Naive thymus-derived CD4-positive, alpha-beta T cell (primary cell): Measurements from ENCODE around the gene IQGAP2. TPM values are rescaled to one million over a fixed set of nuclear protein-coding genes. Genes with fewer than 3 reads are reported as not detected.

Source experiments
- ATAC-seq: fragments of 150-1000 bp; cut with Tn5 transposase; 2 replicates; pipeline ENCODE4 v1.10.0; 2021; ENCODE audit warnings: mild to moderate bottlenecking, moderate library complexity
- CTCF ChIA-PET: fragments of 350-600 bp; sonication (Branson Sonifier 250); formaldehyde crosslinking; loops from one replicate; lab custom pipeline; 2021; ENCODE audit warnings: antibody characterized with exemption; lab: Charles Lee
- POLR2A ChIA-PET: fragments of 350-600 bp; sonication (Branson Sonifier 250); formaldehyde crosslinking; loops from one replicate; lab custom pipeline; 2021; ENCODE audit warnings: antibody characterized with exemption, inconsistent platforms; lab: Charles Lee
- DNase-seq, 9 donors: peaks; one replicate each; pipeline versions ENCODE4 v3.0.0 to v3.0.0-alpha.2; 2020 to 2022; ENCODE audit warnings: mixed read lengths in 1 of 9
- H3K27ac ChIP-seq: one replicate; pipeline ENCODE4 v1.7.0; 2013; ENCODE audit warnings: mild to moderate bottlenecking, low read depth, low read length, moderate library complexity
- H3K27me3 ChIP-seq, 2 donors: one replicate each; pipeline ENCODE4 v1.7.0; 2013; ENCODE audit warnings: low read length in 2 of 2, mild to moderate bottlenecking in 2 of 2, moderate library complexity in 2 of 2; ENCODE audit not compliant: control insufficient read depth in 2 of 2, insufficient read depth in 2 of 2
- H3K36me3 ChIP-seq, 3 experiments: 1 replicate in 2 of 3; 2 replicates in 1 of 3; pipeline ENCODE4 v1.7.0; 2013; ENCODE audit warnings: low read length in 3 of 3, mild to moderate bottlenecking in 3 of 3, moderate library complexity in 1 of 3; ENCODE audit not compliant: insufficient read depth in 3 of 3, control insufficient read depth in 2 of 3
- H3K4me1 ChIP-seq, 2 donors: one replicate each; pipeline ENCODE4 v1.7.0; 2013; ENCODE audit warnings: low read length in 2 of 2, mild to moderate bottlenecking in 2 of 2, moderate library complexity in 1 of 2; ENCODE audit not compliant: control insufficient read depth in 2 of 2, insufficient read depth in 2 of 2
- H3K4me3 ChIP-seq: 2 replicates; pipeline ENCODE4 v1.7.0; 2013; ENCODE audit warnings: mild to moderate bottlenecking, low read length
- H3K9me3 ChIP-seq, 3 experiments: 1 replicate in 2 of 3; 2 replicates in 1 of 3; pipeline ENCODE4 v1.7.0; 2013; ENCODE audit warnings: low read length in 3 of 3; ENCODE audit not compliant: control insufficient read depth in 2 of 3
- H3K27ac Mint-ChIP-seq, 9 donors: one replicate each; pipeline ENCODE4 v1.8.0; 2020 to 2022; ENCODE audit warnings: mixed read lengths in 9 of 9, mild to moderate bottlenecking in 8 of 9, moderate library complexity in 5 of 9, inconsistent platforms in 2 of 9
- H3K27me3 Mint-ChIP-seq, 5 donors: one replicate each; pipeline ENCODE4 v1.8.0; 2021 to 2022; ENCODE audit warnings: mixed read lengths in 5 of 5, mild to moderate bottlenecking in 1 of 5
- H3K36me3 Mint-ChIP-seq, 5 donors: one replicate each; pipeline ENCODE4 v1.8.0; 2020 to 2022; ENCODE audit warnings: mixed read lengths in 5 of 5, mild to moderate bottlenecking in 3 of 5, inconsistent platforms in 1 of 5
- H3K4me1 Mint-ChIP-seq, 7 donors: one replicate each; pipeline ENCODE4 v1.8.0; 2020 to 2022; ENCODE audit warnings: mixed read lengths in 7 of 7, mild to moderate bottlenecking in 3 of 7, inconsistent platforms in 1 of 7
- H3K4me3 Mint-ChIP-seq, 10 donors: one replicate each; pipeline ENCODE4 v1.8.0; 2020 to 2022; ENCODE audit warnings: mild to moderate bottlenecking in 10 of 10, mixed read lengths in 10 of 10, moderate library complexity in 6 of 10, inconsistent platforms in 2 of 10
- H3K9me3 Mint-ChIP-seq, 11 donors: one replicate each; pipeline ENCODE4 v1.8.0; 2020 to 2022; ENCODE audit warnings: mixed read lengths in 11 of 11, mild to moderate bottlenecking in 4 of 11, inconsistent platforms in 1 of 11, moderate library complexity in 1 of 11
- intact Hi-C, 2 donors: fragments of 100-400 bp; cut with micrococcal nuclease; formaldehyde crosslinking; loops; one replicate each; pipeline ENCODE4 v1.15.1; 2023
- polyA plus RNA-seq, 2 donors: library from polyadenylated mRNA; unstranded; fragments of 300-500 nt; fragmentation: Illumina TruSeq; gene quantifications; one replicate each; pipeline ENCODE4 v1.2.3, GENCODE V29; 2021
- total RNA-seq, 6 experiments: library from RNA in 5 of 6; stranded (reverse) in 5 of 6; gene quantifications; 1 replicate in 5 of 6; 2 replicates in 1 of 6; pipeline ENCODE4 v1.2.3 and lab custom pipeline; 2021 to 2026

IQGAP2 gene
- total and polyA plus RNA-seq, 7 experiments from 2014 or later = 19.0 to 114 (median 86.3) TPM

DNA sequence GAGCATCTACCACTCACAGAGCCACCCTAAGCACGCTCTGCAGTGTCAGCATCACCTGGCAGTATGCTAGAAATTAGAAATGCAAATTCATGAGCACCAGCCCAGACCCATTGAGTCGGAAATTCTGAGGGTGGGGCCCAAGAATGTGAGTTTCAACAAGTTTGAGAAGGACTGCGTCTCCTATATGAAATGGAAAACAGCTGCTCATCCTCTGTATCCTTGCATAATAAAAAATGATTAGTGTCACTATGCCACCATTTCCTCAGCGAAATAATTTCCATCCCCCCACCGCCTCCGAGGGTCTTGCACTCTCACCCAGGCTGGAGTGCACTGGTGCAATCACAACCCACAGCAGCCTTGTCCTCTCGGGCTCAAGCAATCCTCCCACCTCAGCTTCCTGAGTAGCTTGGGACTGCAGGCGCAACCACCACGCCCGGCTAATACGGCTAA lies 1.3 kb upstream of the IQGAP2 start:
- no peak for ATAC-seq
- POLR2A ChIA-PET = interaction anchor here (0.7 to 5.1 kb wide), 9 partner anchors 9 to 146 kb away, joined by 3 to 54 read pairs (median 13); no protein-coding TSS in a partner anchor
- Mint-ChIP-seq H3K27ac (peak overlapping the region; percentile 89 to 100 (median 97)), H3K36me3 (peaks cover 0 to 10% (median 0%) of the 10 kb centered on the region in 5 donors), H3K4me3 (peak overlapping the region; percentile 87 to 99 (median 92)), H3K9me3 (peaks cover 0 to 5% (median 0%) of the 10 kb centered on the region in 11 donors), H3K27me3 (peaks cover 0 to 14% (median 0%) of the 10 kb centered on the region in 5 donors), H3K4me1 (peaks cover 35 to 51% (median 45%) of the 10 kb centered on the region in 7 donors)
- peaks cover 0 to 8% (median 0%) of the 10 kb centered on the region in 3 experiments for H3K36me3 ChIP-seq
- H3K27ac ChIP-seq = peak overlapping the region; percentile 94
- H3K9me3 ChIP-seq = no peaks in the 10 kb centered on the region
- peak in 6 of 9 donors; percentile 16 to 64 (median 19) for DNase-seq
- intact Hi-C loops = loop anchor here (1.0 to 10.0 kb wide), 17 partner anchors 9 to 1167 kb away; partner anchors contain the start of genes POC5 (in 2 of the 2), ANKRD31 (in 1 of the 2), F2R (in 1 of the 2) and HMGCR (in 1 of the 2)
- peak overlapping the region; percentile 81 for H3K4me3 ChIP-seq
- H3K4me1 ChIP-seq = peaks cover 19 to 20% of the 10 kb centered on the region in 2 donors
- no peaks in the 10 kb centered on the region for H3K27me3 ChIP-seq
- CTCF ChIA-PET = interaction anchor here (0.7 to 8.8 kb wide), 8 partner anchors 8 to 141 kb away, joined by 3 to 70 read pairs (median 6); no protein-coding TSS in a partner anchor

DNA sequence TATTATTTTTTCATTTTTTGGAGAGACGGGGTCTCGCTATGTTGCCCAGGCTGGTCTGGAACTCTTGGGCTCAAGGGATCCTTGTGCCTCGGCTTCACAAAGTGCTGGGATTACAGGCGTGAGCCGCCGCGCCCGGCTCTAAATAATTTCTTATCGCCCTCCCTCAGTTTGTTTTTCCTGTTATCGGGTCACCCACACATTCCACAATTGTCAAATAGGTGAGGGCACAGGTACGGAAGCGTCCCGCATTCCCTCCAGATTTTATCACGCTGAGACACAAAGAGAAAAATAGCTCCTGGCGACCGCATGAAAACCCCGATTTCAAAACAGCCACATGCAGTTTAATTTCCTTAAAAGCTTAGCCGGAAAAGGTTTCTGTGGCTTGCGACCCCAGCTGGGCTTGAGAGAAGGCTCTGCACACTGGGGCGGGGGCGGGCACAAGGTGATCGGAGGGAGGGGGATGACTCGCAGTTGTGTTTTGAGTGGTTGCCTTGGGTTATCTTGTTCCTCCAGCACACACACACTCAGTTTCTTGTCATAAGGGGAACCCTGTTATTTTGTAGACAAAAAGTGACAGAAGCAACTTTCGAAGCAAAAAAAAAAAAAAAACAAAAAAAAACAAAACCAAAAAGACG lies 717 bp upstream of the IQGAP2 start:
- peak overlapping the region; percentile 94 for H3K27ac ChIP-seq
- peaks cover 0 to 5% (median 0%) of the 10 kb centered on the region in 11 donors for H3K9me3 Mint-ChIP-seq
- intact Hi-C loops = loop anchor here (1.0 to 10.0 kb wide), 17 partner anchors 9 to 1168 kb away; partner anchors contain the start of genes POC5 (in 2 of the 2), ANKRD31 (in 1 of the 2), F2R (in 1 of the 2) and HMGCR (in 1 of the 2)
- peaks cover 35 to 56% (median 50%) of the 10 kb centered on the region in 7 donors for H3K4me1 Mint-ChIP-seq
- H3K9me3 ChIP-seq = no peaks in the 10 kb centered on the region
- ATAC-seq (peak; percentile 81), DNase-seq (peak in 7 of 9 donors; percentile 41 to 92 (median 78))
- H3K4me1 ChIP-seq = peaks cover 19 to 20% of the 10 kb centered on the region in 2 donors
- CTCF ChIA-PET = interaction anchor here (0.7 to 8.8 kb wide), 11 partner anchors 9 to 181 kb away, joined by 3 to 70 read pairs (median 6); no protein-coding TSS in a partner anchor
- no peaks in the 10 kb centered on the region for H3K27me3 ChIP-seq
- H3K4me3 Mint-ChIP-seq = peak overlapping the region; percentile 87 to 99 (median 92)
- H3K36me3 Mint-ChIP-seq = peaks cover 0 to 13% (median 0%) of the 10 kb centered on the region in 5 donors
- H3K36me3 ChIP-seq = peaks cover 0 to 8% (median 0%) of the 10 kb centered on the region in 3 experiments
- H3K27me3 Mint-ChIP-seq = peaks cover 0 to 14% (median 0%) of the 10 kb centered on the region in 5 donors
- peak overlapping the region; percentile 89 to 100 (median 97) for H3K27ac Mint-ChIP-seq
- POLR2A ChIA-PET = interaction anchor here (0.5 to 5.1 kb wide), 12 partner anchors 10 to 146 kb away, joined by 3 to 54 read pairs (median 9); no protein-coding TSS in a partner anchor
- H3K4me3 ChIP-seq = peak overlapping the region; percentile 81

DNA sequence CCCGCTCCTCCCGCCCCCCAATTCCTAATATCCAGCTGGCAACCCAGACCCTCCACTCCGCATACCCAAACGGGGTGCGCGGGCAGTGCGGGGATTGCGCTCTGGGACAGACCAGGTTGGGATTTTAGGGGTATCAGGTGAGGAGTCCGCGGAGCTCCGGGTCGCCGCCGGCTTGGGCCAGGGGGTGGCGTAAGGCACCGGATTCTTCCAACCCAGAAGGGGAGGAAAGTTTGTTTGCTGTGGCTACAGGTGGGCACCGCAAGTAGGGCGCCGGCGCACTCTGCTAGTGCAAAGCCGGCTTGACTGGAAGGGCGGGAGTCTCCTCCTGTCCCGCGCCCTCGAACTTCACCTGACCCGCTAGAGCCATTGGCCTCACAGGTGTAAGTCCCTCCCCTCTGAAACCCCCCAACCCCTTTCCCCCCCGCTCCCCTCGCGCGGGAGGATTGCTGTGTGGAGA lies 709 bp downstream of the IQGAP2 start:
- Histone ChIP-seq H3K27ac (peak overlapping the region; percentile 94), H3K4me1 (peaks cover 20 to 23% of the 10 kb centered on the region in 2 donors), H3K36me3 (peaks cover 0 to 8% (median 0%) of the 10 kb centered on the region in 3 experiments), H3K4me3 (peak overlapping the region; percentile 81), H3K27me3 (no peaks in the 10 kb centered on the region), H3K9me3 (no peaks in the 10 kb centered on the region)
- DNase-seq (peak; percentile 58 to 77 (median 69)), ATAC-seq (peak; percentile 32)
- Mint-ChIP-seq H3K27me3 (peaks cover 0 to 11% (median 0%) of the 10 kb centered on the region in 5 donors), H3K4me3 (peak overlapping the region; percentile 87 to 99 (median 91)), H3K27ac (peak overlapping the region; percentile 94 to 100 (median 97)), H3K4me1 (peaks cover 35 to 67% (median 61%) of the 10 kb centered on the region in 7 donors), H3K36me3 (peaks cover 0 to 23% (median 0%) of the 10 kb centered on the region in 5 donors), H3K9me3 (peaks cover 0 to 7% (median 0%) of the 10 kb centered on the region in 11 donors)
- intact Hi-C loops = loop anchor here (1.0 to 10.0 kb wide), 23 partner anchors 70 to 1169 kb away; partner anchors contain the start of genes POC5 (in 2 of the 2), ANKRD31 (in 1 of the 2), CERT1 (in 1 of the 2) and F2R (in 1 of the 2)
- CTCF ChIA-PET = interaction anchor here (0.6 to 8.8 kb wide), 14 partner anchors 11 to 452 kb away, joined by 3 to 70 read pairs (median 5); no protein-coding TSS in a partner anchor
- POLR2A ChIA-PET = interaction anchor here (0.6 to 5.1 kb wide), 14 partner anchors 9 to 1538 kb away, joined by 3 to 54 read pairs (median 4); no protein-coding TSS in a partner anchor

DNA sequence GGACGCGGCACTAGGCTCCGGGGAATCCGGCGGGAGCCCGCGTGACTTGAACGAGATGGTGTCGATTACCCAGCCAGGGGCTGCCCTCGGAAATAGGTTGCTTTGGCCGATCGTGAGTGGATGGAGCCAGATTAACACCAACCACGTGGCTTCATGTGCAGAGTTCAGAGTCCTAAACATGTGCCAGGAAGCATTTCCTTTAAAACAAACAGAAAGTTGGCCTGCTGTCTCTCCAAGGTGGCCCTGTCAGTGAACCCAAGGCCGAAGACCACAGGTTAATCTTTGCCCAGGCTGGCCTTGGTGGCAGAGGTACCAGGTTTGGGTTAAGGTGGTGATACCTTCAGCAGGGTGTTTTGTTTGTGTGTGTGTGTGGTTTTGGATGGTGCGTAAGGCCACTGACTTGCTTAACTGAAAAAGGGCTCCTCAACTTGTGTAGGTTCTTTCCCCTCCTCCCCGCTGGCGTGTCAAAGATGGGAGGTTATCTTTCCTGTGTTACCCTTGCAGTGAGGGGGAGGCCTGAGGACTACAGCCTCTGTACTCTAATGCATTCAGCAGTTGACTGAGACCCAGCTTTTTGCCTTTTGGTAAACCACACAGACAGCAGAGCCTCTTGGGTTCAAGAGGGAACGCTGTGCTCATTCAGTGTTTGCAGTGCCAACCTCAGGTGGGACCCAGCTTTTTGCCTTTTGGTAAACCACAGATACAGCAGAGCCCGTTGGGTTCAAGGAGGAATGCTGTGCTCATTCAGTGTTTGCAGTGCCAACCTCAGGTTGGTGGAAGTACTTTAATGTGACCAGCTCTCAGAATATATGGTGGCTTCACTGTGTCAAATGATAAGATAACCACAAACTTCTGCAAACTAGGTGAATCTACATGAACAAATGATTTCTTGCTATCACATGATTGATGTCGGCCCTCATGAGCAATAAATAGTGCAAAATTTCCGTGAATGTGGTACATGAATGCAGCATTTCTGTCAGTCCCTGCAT lies 1.4 kb downstream of the IQGAP2 start:
- intact Hi-C loops = loop anchor here (1.0 to 10.0 kb wide), 14 partner anchors 38 to 1170 kb away; partner anchors contain the start of genes ANKRD31 (in 1 of the 2), CERT1 (in 1 of the 2), F2R (in 1 of the 2) and HMGCR (in 1 of the 2)
- Mint-ChIP-seq H3K4me1 (peaks cover 37 to 72% (median 67%) of the 10 kb centered on the region in 7 donors), H3K36me3 (peaks cover 0 to 23% (median 0%) of the 10 kb centered on the region in 5 donors), H3K4me3 (peak overlapping the region; percentile 87 to 99 (median 91)), H3K27ac (peak overlapping the region; percentile 94 to 100 (median 97)), H3K27me3 (peaks cover 0 to 9% (median 0%) of the 10 kb centered on the region in 5 donors), H3K9me3 (peaks cover 0 to 7% (median 0%) of the 10 kb centered on the region in 11 donors)
- DNase-seq = peak; percentile 30 to 81 (median 71)
- peaks cover 23 to 26% of the 10 kb centered on the region in 2 donors for H3K4me1 ChIP-seq
- no peaks in the 10 kb centered on the region for H3K9me3 ChIP-seq
- H3K27me3 ChIP-seq = no peaks in the 10 kb centered on the region
- H3K4me3 ChIP-seq = peak overlapping the region; percentile 81
- H3K36me3 ChIP-seq = peaks cover 0 to 8% (median 0%) of the 10 kb centered on the region in 3 experiments
- CTCF ChIA-PET = interaction anchor here (0.5 to 8.8 kb wide), 15 partner anchors 11 to 179 kb away, joined by 3 to 70 read pairs (median 3); no protein-coding TSS in a partner anchor
- H3K27ac ChIP-seq = peak overlapping the region; percentile 94
- ATAC-seq = peak; percentile 46
- POLR2A ChIA-PET = interaction anchor here (0.5 to 5.1 kb wide), 18 partner anchors 10 to 1205 kb away, joined by 3 to 54 read pairs (median 4); no protein-coding TSS in a partner anchor

- H3K4me1 ChIP-seq = peaks cover 23 to 38% of the 10 kb centered on the region in 2 donors
Observed at GRCh38 chr5:76406014-76406413, 2.9 kb downstream of the IQGAP2 start.

More at GRCh38 chr5:76406014-76406413, 2.9 kb downstream of the IQGAP2 start:
- ChIA-PET CTCF (interaction anchor here (1.0 to 8.8 kb wide), 2 partner anchors 66 to 137 kb away, joined by 3 to 70 read pairs; no protein-coding TSS in a partner anchor), POLR2A (interaction anchor here (0.5 to 5.1 kb wide), 4 partner anchors 67 to 142 kb away, joined by 3 to 47 read pairs (median 17); no protein-coding TSS in a partner anchor)
- Mint-ChIP-seq H3K4me3 (peak overlapping the region; percentile 17 to 99 (median 91)), H3K9me3 (peaks cover 0 to 7% (median 0%) of the 10 kb centered on the region in 11 donors), H3K27me3 (peaks cover 0 to 7% (median 0%) of the 10 kb centered on the region in 5 donors), H3K36me3 (peaks cover 0 to 26% (median 4%) of the 10 kb centered on the region in 5 donors), H3K4me1 (peaks cover 45 to 80% (median 77%) of the 10 kb centered on the region in 7 donors), H3K27ac (peak overlapping the region; percentile 66 to 100 (median 97))
- Histone ChIP-seq H3K36me3 (peaks cover 0 to 8% (median 0%) of the 10 kb centered on the region in 3 experiments), H3K4me3 (peak overlapping the region; percentile 81), H3K27ac (no peak overlapping the region), H3K27me3 (no peaks in the 10 kb centered on the region), H3K9me3 (no peaks in the 10 kb centered on the region)
- ATAC-seq = no peak
- no peak for DNase-seq
- intact Hi-C loops = loop anchor here (5.0 to 10.0 kb wide), 4 partner anchors 36 to 1171 kb away; partner anchors contain the start of genes ANKRD31 (in 1 of the 2) and F2R (in 1 of the 2)
